ENCODE measurements around the gene CLHC1.
A peak's percentile ranks its signal among the peaks of the same experiment; 100 is the strongest.

The CLHC1 gene

DNA sequence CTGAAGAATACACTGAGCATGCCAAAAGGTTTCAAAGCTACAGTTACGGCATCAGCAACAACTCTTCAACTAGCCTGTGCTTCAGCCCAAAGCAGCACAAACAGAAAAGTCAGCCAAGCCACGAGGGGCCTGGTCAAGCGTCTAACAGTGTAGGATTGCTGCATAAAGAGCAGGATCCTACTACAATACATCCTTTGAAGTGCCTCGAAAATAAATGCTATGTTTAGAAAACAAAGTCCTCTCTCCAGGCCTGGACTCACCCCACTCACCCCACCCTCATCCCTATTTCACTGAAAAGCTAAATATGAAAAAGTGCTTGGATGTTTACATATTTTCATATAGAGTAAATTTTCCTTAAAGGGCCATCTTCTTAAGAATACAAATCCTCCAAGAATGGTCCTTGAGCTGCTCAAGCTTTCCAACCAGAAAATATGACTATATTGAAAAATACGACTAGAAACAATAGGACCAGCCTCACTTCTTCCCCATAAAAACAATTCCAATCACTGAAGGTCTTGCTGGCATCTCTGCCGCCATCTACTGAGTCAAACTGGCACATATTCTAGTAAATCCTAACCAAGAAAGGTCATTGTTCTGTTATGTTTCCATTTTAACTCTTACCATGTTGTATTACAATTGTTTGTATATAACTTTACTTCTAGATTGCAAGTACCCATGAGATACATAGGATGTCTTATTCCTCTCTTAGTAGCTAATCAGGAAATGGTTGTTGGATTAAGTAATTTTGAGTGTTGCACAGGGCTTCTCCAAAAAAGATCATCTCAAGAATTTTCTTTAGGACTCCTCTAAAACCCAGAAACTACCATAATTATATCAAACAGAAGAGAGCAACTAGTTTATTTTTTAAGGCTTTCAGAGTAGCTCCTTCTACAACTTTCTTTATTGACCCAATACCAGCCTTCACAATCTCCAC, 63.6 kb downstream of the CLHC1 start:
- DNase-seq = peak; percentile 32

DNA sequence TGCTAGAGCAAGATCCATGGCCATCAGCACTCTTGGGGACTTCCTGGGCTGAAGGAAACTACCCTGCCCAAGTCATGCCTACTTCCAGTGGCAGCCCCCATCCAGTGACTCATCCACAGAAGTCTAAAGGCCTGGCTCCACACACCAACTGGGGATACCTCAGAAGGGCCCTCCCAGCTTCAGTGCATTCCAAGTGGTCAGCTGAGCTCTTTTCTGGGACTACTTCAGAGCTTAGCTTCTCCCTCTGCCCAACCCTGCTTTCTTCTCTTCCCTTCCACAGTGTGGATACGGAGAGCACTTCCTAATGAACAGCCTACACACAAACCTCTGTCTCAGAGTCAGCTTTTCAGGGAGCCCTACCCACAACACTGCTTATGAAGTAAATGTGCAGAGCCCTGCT, 66.5 kb downstream of the CLHC1 start:
- DNase-seq = no peak

DNA sequence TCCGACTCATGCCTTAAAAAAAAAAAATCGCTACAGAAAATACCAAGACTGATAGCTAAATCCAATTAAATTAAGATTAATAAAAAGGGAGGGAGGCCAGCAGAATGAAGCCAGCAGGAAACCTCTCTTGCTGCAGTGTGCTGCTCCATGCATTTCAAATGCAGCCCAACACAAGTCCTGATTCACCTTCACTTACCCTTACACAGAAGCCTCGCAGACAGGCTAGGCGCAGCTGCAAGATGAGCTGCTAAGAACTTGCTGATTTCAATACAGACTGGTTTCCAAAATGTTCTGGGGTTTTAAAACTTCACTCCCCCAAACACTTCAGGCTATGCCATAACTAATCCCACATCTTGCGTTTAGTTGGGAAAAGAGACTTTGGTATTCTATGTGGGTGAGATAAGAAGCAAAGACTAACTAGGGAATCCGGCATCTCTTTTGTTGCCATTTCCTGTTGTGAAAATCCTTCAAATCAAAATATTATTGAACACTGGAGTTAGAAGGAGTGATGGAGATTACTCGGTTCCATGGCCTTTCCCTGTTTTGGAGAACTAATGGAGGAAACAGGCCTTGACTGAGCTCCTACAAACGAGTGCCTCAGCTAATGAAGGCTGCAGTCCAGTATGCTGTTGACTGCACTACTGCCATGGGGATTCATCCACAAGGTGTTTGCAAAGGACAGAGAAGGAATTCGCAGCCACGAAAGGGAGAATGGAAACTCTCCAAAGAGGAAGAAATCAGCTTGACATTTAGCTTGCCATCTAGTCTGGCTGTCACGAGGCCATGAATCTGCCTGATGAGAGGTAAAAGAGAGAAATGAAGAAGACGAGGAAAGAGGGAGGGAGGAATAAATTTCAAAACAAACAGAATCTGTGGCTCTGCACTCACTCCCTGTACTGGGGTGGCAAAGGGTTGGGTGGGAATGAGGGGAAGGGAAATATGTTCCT, 67.3 kb downstream of the CLHC1 start:
- DNase-seq = no peak

DNA sequence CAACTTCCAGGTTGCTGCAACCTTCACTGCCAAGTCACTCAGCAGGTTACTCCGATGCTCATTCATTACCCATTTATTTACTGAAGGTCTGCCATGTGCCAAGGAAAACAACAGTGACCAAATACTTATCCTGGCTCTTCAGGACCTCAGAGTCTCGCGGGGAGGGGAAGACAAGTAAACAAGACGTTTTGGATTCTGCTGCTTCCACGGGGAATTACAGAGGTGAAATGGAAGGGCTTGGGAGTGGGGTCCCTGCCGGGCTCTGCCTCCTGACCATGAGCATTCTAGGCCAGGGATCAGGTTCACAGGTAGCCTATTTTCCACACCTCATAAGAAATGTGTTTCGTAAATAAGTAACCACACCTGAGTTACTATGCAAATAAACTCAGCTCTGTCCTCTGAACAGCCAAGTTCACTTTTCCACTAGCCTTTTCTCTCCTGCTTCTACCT, 68.1 kb downstream of the CLHC1 start:
- DNase-seq = no peak

DNA sequence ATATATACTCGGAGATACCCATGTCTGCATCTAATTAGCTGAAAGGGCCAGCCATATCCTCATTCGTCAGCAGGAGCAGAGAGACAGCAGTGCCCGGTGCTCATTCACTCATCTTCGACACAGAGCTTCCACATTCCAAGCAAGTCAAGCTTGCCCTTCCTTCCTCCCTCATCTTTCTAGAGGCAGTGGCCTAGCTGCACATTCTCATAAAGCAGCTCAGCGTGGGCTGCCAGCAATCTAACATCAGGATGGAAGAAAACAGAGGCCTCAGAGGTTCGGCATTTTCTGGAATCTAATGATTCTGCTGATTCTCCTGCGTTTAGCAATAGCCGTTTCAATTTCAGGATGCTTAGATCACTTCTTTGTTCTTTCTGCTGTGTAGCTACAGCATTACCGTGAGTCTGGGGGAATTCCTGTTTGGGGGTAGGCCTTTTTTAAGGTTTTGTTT, 68.8 kb downstream of the CLHC1 start:
- DNase-seq = no peak

DNA sequence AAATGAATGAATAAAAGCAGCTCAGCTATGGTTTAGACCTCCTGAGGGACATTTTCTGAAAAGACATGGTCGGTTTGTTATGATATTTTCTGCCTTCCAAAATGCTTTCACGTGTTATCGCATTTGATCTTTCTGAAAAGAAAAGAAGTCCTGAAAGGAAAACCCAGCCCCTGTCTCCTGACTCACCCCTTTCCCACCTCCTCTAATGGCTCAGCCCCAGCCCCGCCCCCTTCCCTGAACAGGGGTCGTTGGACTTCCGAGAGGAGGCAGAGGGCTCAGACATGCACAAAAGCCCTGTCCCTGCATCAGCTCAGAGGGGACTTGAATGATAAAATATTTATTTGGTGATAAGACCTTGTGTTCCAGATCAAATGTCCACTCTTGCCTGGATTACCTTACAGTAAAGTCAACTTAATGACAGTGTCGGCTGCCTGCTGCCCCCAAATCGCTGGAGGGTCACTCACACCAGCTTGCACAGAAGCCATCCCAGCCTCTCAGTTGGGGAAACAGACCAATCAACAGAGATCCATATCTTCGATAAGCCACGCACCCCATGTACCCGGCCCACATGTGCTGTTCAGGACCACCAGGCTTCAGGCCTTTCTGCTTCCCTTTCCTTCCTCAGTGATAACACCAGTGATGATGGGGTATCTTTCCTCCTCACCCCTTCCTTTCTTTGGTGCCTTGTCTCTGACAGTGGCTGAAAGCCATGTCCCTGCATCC, 69.6 kb downstream of the CLHC1 start:
- no peak for DNase-seq

DNA sequence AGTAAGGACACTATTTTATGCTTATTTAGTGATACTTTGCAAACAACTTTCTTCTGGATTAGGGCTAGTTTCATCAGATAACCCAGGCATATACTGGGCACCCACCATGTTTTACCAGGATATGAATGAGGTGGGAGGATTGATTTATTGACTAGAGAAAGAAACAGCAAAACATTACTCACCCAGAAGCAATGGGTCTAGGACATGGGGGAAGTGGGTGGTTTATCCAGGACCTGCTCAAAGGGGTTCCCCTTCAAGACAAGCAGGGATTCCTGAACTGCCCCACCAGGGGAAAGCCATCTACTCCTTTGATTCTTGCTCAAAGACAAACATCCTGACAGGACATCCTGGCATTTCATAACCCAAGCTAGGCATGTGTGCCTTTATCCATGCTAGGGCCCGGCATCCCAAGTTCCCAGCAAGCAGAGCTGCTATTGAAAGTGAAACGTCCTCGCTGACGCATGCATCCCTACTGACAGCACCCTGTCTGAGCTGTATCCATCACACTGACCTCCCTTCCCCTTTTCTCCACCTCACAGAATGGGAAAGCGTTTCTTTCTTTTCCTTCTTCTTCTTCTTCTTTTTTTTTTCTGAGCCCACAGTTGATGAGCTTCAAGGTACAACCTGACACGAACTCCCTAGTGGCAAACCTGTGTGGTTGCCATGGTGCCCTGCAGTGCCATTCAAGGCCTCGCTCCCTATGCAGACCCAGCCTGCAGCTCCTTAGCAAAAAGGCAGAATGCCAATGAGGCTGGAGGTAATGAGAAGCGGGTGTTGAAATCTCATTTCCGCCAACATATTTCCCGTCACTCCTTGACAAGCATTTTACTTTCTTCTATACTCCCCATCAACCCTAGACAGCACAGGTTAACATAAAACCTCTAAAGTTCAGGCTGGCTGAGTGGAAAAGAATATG, 70.5 kb downstream of the CLHC1 start:
- DNase-seq = no peak

DNA sequence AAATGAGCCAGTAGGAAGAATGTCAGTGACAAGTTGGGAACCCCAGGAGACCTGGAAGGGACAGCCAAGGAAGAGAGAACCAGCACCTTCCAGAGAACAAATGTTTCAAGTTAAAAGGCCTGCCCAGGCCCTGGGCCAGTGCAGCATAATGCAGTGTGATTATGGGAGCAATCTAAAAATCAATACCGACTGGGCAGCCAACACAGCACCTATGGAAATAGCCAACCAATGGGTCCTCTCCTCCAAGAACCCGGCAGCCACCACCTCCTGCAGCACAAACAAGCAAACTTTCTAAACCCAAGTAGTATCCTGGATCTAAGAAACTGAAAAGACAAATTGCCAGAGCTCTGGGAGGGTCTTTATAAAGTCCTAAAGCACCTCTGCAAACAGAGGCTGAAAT, 71.7 kb downstream of the CLHC1 start:
- DNase-seq = no peak

DNA sequence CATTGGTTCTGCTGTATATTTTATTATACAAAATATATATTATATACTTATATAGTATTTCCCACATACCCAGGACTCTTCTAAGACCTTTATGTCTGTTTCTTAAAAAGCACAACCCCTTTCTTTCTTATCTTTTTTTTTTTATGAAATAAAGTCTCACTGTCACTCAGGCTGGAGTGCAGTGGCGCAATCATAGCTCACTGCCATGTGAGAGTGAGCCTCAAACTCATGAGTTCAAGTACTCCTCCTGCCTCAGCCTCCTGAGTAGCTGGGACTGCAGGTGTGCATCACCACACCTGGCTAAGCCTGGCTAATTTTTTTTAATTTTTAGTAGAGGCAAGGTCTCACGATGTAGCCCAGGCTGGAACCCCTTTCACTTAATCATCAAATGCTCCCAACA, 72.3 kb downstream of the CLHC1 start:
- DNase-seq = no peak

DNA sequence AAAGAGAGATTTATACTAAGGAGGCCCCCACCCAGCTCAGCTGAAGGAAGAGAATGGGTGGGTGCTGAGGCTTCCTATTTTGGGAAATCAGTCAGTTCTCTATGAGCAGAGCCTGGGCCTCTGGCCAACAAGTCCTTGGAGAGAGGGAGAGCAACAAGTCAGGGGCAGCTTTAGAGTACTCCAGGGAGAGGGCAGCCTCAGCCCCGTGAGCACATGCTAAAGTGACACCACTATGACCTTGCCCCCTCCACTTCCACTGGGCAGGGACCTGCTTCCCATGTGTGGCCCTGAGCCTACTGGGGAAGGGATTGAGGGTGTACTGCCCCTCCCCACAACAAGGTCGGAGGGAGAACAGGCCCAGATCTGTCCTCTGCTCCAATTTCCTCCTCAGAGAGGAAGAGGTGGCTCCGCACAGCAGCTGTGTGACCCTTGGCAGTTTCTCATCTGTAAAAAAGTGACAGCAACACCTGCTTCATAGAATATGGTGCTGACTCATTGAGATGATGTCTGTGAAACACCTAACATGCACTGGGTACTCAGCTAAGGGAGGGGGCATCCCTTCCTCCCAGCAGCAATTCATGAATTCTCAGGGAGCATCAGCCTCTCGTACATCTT, 72.9 kb downstream of the CLHC1 start:
- no peak for DNase-seq

DNA sequence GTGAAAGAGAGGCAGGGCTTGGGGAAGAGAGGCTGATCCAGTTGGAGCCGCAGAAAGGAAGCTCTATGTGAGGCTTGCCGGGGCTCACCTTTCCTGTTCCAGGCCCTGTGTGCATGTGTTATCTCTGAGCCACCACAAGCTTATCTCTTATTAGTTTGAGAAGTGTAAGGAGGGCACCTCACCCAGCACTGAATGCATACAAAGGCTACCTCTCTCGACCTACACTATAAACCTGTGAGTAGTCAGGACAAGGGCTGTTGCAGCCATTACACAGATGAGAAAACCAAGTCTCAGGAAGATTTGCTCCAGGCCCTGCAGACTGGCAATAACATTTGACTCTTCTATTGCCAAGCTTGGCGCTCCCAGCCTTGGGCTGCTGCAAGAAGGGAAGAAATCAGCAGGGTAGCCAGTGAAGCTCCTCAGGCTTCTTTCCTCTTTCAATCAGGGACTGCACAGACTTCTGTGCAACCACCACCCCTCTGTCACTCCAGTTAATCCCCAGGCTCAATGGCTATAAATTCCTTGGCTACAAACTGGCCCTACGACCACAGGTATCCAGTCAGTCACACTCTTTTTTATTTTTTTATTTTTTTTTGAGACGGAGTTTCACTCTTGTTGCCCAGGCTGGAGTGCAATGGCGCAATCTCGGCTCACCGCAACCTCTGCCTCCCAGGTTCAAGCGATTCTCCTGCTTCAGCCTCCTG, 73.8 kb downstream of the CLHC1 start:
- no peak for DNase-seq

DNA sequence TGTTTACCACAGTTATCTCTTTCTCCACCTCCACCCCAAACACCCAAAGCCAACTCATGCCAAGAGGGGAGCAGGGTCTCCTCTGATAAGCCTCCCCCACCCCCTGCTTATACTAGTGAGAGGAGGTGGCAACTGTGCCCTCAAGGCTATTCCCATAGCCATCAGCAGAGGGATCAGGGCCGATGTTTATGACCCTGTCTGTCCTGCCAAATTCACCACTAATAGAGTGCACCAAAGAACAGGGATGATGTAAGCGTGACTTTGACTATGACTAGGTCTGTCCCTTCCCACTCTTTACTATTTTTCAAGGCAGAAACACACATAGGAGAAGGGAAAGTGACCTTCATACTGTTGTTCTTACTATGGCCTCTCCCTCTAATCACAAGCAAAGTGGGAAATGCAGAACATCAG, 74.6 kb downstream of the CLHC1 start:
- DNase-seq = no peak

DNA sequence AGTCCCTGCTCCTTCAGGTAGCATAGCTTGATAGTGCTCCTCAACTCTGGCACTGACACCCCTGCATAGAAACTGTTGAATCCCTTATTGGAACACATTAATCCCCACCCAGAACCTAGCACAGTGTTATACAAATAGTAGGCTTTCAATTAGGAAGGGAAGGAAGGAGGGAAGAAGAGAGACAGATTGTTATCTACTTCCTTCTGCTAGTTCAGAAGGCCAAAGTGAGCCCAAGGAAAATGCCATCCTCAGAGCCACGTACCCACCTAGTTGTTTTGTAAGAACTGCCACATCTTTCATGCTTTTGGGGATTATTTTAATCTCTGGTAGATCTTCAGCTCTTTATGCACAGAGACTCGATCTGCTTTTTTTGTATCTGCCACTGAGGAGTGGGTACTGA, 75.1 kb downstream of the CLHC1 start:
- no peak for DNase-seq

DNA sequence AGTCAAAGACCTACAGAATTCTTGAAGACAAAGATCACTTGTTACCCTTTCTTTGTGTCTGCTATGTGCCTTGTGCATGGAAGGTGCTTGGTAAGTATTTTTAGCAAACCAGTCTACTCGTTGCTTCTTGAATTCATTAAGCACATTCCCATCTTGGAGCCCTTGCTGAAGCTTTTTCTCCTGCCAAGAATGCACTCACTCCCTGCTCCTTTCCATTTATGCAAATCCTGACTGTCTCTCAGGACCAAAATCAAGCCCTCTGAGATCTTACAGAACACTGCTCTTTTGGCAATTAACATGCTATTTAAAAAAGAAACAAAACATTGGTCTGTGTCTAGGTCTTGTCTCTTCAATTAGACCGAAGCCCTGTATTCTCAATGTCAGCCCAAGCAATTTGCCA, 75.8 kb downstream of the CLHC1 start:
- DNase-seq = no peak

DNA sequence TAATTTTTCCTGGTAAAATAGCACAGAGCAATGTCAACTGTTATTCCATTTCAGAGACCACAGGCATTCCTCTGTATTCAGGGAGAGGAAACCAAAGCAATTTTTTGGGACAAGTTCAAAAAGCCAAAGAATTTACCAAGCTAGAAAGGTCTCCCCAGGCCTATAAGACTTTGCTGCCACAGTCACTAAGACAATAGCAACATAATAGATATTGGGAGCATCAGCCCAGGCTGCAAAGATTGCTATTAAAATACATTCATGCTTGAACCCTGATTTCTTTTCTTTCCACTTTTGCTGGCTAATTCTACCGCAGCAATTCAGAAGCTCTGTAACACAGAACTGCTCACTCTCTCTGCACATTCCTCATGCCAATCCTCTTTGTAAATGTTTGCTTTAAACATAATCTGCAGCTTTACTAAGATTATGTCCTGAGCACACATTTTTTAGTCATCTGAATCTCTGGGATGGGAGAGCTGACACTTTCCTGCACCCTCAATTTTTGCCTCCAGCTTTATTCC, 76.3 kb downstream of the CLHC1 start:
- DNase-seq = no peak

DNA sequence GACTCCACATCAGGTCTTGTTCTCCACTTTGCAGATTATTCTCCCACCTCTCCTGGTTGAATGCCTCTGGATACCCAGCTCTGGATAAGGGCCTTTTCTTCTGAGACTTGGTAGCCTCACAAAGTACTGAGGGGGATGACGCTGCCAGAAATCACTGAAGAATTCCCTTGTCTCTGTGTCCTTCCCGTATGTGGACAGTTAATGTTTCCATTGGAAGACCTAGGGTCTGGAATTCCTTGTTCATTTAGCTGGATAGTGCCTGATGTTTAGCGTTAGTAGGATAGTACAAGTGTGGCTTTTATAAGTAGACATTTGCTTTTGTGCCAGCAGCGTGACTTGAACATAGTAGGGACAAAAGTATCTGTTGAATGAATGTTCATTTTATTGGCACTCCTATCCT, 76.9 kb downstream of the CLHC1 start:
- no peak for DNase-seq

DNA sequence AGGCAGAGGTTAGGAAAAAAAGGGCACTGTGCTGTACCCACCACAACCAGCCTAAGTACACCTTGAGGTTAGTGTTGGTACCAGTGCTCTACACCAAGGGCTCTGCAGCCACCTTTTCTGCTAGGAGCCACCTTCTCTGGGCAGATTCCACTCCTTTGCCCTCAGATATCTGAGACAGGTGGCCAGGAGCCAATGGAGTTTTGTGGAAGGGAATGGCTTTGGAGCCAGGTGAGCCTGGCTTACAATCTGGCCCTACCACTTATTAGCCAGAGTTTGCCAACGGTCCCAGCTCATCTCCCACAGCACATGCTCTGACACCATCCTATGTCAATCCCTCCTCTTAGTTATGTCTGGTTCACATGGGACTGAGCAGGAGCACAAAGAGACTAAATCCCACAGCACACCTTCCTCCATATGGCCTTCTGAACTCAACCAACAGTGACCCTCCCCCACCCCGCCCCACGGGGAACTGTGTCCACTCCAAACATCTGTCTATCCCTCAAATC, 77.5 kb downstream of the CLHC1 start:
- DNase-seq = no peak

DNA sequence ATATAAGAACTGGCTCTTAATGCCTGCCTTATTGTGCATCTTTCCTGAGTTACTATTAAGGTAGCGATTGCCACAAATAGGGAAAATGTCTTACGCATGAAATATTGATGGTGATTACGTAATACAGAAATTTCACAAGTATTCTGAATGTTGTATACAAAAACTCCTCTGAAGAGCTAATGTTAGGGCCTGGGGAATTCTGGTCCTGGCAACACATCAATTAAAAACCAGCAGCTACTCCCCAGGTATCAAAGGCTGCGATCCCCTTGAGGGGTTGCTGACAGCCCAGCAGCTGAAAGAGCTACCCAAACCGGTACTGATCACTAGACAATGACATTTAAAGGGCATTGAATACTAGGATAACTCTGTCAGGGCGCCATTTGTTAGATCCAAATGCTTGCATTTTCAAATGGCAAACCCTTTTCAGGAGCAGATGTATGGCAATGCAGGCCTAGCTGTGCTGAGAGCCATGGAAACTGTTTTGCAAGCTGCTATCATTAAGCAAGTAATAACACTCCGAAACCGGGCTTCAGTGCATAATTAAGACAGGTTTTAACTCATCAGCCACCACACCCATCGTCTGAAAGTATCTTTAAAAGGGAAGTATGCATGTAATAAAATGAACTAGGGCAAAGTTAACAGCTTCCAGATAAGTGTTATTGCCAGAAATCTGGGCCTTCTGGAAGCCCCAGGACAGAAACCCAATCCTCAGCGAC, 78.4 kb downstream of the CLHC1 start:
- DNase-seq = no peak

All from activated CD4-positive, alpha-beta T cell treated with anti-CD3 and anti-CD28 coated beads, Interleukin-2, amount 50 U/mL, for 1 hour (primary cell).